BLaER1 treated with 17β-estradiol and CSF1 and Interleukin-3, amounts not matched to agents 10 nM and 100 nM (cell line): ENCODE measurements around the gene MAP2.

ENCODE experiments used
- H3K27ac ChIP-seq, 11 experiments: shearing (Covaris generic); formaldehyde crosslinking; 2 replicates each; pipeline ENCODE4 v1.8.1; 2022
- H3K27me3 ChIP-seq, 11 experiments: shearing (Covaris generic); formaldehyde crosslinking; 2 replicates each; pipeline ENCODE4 v1.8.1; 2022
- H3K36me3 ChIP-seq, 11 experiments: shearing (Covaris generic); formaldehyde crosslinking; 2 replicates each; pipeline ENCODE4 v1.8.1; 2022
- H3K4me1 ChIP-seq, 10 experiments: shearing (Covaris generic); formaldehyde crosslinking; 2 replicates each; pipeline ENCODE4 v1.8.1; 2022
- H3K4me2 ChIP-seq, 11 experiments: shearing (Covaris generic); formaldehyde crosslinking; 2 replicates each; pipeline ENCODE4 v1.8.1; 2022
- H3K4me3 ChIP-seq, 10 experiments: shearing (Covaris generic); formaldehyde crosslinking; 2 replicates each; pipeline ENCODE4 v1.8.1; 2022
- H3K9ac ChIP-seq, 11 experiments: shearing (Covaris generic); formaldehyde crosslinking; 2 replicates each; pipeline ENCODE4 v1.8.1; 2022
- H3K9me3 ChIP-seq, 11 experiments: shearing (Covaris generic); formaldehyde crosslinking; replicated peaks in 1 of 11; 2 replicates each; pipeline ENCODE4 v1.8.1; 2022
- H4K20me1 ChIP-seq, 11 experiments: shearing (Covaris generic); formaldehyde crosslinking; 2 replicates each; pipeline ENCODE4 v1.8.1; 2022
- Cebpa-rat ChIP-seq, 11 experiments: shearing (Covaris generic); IDR thresholded peaks; 2 replicates each; pipeline ENCODE4 v1.8.1; 2022

Gene MAP2

GRCh38 chr2:209671020-209671680 is 247.3 kb downstream of the MAP2 start:
- Histone ChIP-seq H3K4me1 (no peaks in the 10 kb centered on the region), H3K9me3 (no peaks in the 10 kb centered on the region), H3K27me3 (no peaks in the 10 kb centered on the region), H3K27ac (no peak overlapping the region), H3K4me2 (no peak overlapping the region), H4K20me1 (no peaks in the 10 kb centered on the region), H3K9ac (no peak overlapping the region), H3K36me3 (no peaks in the 10 kb centered on the region), H3K4me3 (no peak overlapping the region)
- TF ChIP-seq Cebpa-rat (IDR thresholded peaks at IDR 0.05): no peak

GRCh38 chr2:209673811-209674210 is 250.0 kb downstream of the MAP2 start:
- H3K4me2 ChIP-seq: no peak overlapping the region
- no peaks in the 10 kb centered on the region for H3K9me3 ChIP-seq
- H3K36me3 ChIP-seq: no peaks in the 10 kb centered on the region
- no peaks in the 10 kb centered on the region for H3K27me3 ChIP-seq
- H3K27ac ChIP-seq: no peak overlapping the region
- H4K20me1 ChIP-seq: no peaks in the 10 kb centered on the region
- TF ChIP-seq Cebpa-rat (IDR thresholded peaks at IDR 0.05): no peak
- H3K9ac ChIP-seq: no peak overlapping the region
- H3K4me1 ChIP-seq: no peaks in the 10 kb centered on the region
- H3K4me3 ChIP-seq: no peak overlapping the region

GRCh38 chr2:209680596-209680995 is 256.7 kb downstream of the MAP2 start:
- no peaks in the 10 kb centered on the region for H3K27me3 ChIP-seq
- no peaks in the 10 kb centered on the region for H4K20me1 ChIP-seq
- no peak overlapping the region for H3K4me3 ChIP-seq
- H3K27ac ChIP-seq: no peak overlapping the region
- H3K9ac ChIP-seq: no peak overlapping the region
- TF ChIP-seq Cebpa-rat (IDR thresholded peaks at IDR 0.05): no peak
- H3K36me3 ChIP-seq: no peaks in the 10 kb centered on the region
- no peak overlapping the region for H3K4me2 ChIP-seq
- H3K9me3 ChIP-seq: no peaks in the 10 kb centered on the region
- no peaks in the 10 kb centered on the region for H3K4me1 ChIP-seq

GRCh38 chr2:209681201-209681735 is 257.4 kb downstream of the MAP2 start:
- Histone ChIP-seq H3K9me3 (no peaks in the 10 kb centered on the region), H3K27me3 (no peaks in the 10 kb centered on the region), H3K4me3 (no peak overlapping the region), H3K9ac (no peak overlapping the region), H3K4me1 (no peaks in the 10 kb centered on the region), H4K20me1 (no peaks in the 10 kb centered on the region), H3K4me2 (no peak overlapping the region), H3K27ac (no peak overlapping the region), H3K36me3 (no peaks in the 10 kb centered on the region)
- no peak for TF ChIP-seq Cebpa-rat (IDR thresholded peaks at IDR 0.05)

- Histone ChIP-seq H3K4me2 (no peak overlapping the region), H3K27me3 (no peaks in the 10 kb centered on the region), H3K4me3 (no peak overlapping the region), H3K36me3 (no peaks in the 10 kb centered on the region), H3K9ac (no peak overlapping the region), H4K20me1 (no peaks in the 10 kb centered on the region; a peak in 1 of 22 replicates), H3K9me3 (no peaks in the 10 kb centered on the region), H3K4me1 (no peaks in the 10 kb centered on the region), H3K27ac (no peak overlapping the region)
- TF ChIP-seq Cebpa-rat (IDR thresholded peaks at IDR 0.05): no peak
These were observed 258.8 kb downstream of the MAP2 start for GRCh38 chr2:209682646-209683045.

GRCh38 chr2:209685340-209685739 is 261.5 kb downstream of the MAP2 start:
- Histone ChIP-seq H3K9me3 (no peaks in the 10 kb centered on the region), H3K27me3 (no peaks in the 10 kb centered on the region), H3K27ac (no peak overlapping the region), H3K4me1 (no peaks in the 10 kb centered on the region), H4K20me1 (no peaks in the 10 kb centered on the region; a peak in 1 of 22 replicates), H3K4me2 (no peak overlapping the region), H3K36me3 (no peaks in the 10 kb centered on the region), H3K4me3 (no peak overlapping the region), H3K9ac (no peak overlapping the region)
- TF ChIP-seq Cebpa-rat (IDR thresholded peaks at IDR 0.05): no peak

- Histone ChIP-seq H3K4me3 (no peak overlapping the region), H3K27me3 (no peaks in the 10 kb centered on the region), H3K9me3 (no peaks in the 10 kb centered on the region), H3K36me3 (no peaks in the 10 kb centered on the region), H3K4me2 (no peak overlapping the region), H3K4me1 (no peaks in the 10 kb centered on the region), H3K27ac (no peak overlapping the region), H3K9ac (no peak overlapping the region), H4K20me1 (no peaks in the 10 kb centered on the region; a peak in 1 of 22 replicates)
- TF ChIP-seq Cebpa-rat (IDR thresholded peaks at IDR 0.05): no peak
These were observed 262.1 kb downstream of the MAP2 start for GRCh38 chr2:209685963-209686362.

GRCh38 chr2:209686448-209686847 is 262.6 kb downstream of the MAP2 start:
- Histone ChIP-seq H3K27me3 (no peaks in the 10 kb centered on the region), H3K4me3 (no peak overlapping the region), H3K4me2 (no peak overlapping the region), H4K20me1 (no peaks in the 10 kb centered on the region; a peak in 1 of 22 replicates), H3K27ac (no peak overlapping the region), H3K36me3 (no peaks in the 10 kb centered on the region), H3K4me1 (no peaks in the 10 kb centered on the region), H3K9ac (no peak overlapping the region), H3K9me3 (no peaks in the 10 kb centered on the region)
- TF ChIP-seq Cebpa-rat (IDR thresholded peaks at IDR 0.05): no peak

GRCh38 chr2:209687323-209687969 is 263.6 kb downstream of the MAP2 start:
- no peaks in the 10 kb centered on the region; a peak in 1 of 22 replicates for H4K20me1 ChIP-seq
- H3K4me3 ChIP-seq: no peak overlapping the region
- no peaks in the 10 kb centered on the region for H3K27me3 ChIP-seq
- H3K27ac ChIP-seq: no peak overlapping the region
- no peaks in the 10 kb centered on the region; a peak in 1 of 22 replicates for H3K36me3 ChIP-seq
- H3K9me3 ChIP-seq: no peaks in the 10 kb centered on the region
- no peaks in the 10 kb centered on the region for H3K4me1 ChIP-seq
- no peak overlapping the region for H3K4me2 ChIP-seq
- no peak for TF ChIP-seq Cebpa-rat (IDR thresholded peaks at IDR 0.05)
- H3K9ac ChIP-seq: no peak overlapping the region

GRCh38 chr2:209688385-209688784 is 264.5 kb downstream of the MAP2 start:
- Histone ChIP-seq H3K9ac (no peak overlapping the region), H3K9me3 (no peaks in the 10 kb centered on the region), H3K4me3 (no peak overlapping the region), H3K27me3 (no peaks in the 10 kb centered on the region), H3K36me3 (peaks cover 0 to 6% (median 0%) of the 10 kb centered on the region in 11 experiments; a peak in 1 of 22 replicates), H3K27ac (no peak overlapping the region), H4K20me1 (no peaks in the 10 kb centered on the region; a peak in 1 of 22 replicates), H3K4me1 (no peaks in the 10 kb centered on the region), H3K4me2 (no peak overlapping the region)
- TF ChIP-seq Cebpa-rat (IDR thresholded peaks at IDR 0.05): no peak
